NK-92 (cell line): ENCODE measurements around the gene ATXN10.

Source experiments
- DNase-seq: peaks from one replicate; lab custom pipeline; 2025; ENCODE audit not compliant: unreplicated experiment; lab: John Stamatoyannopoulos, UW

The ATXN10 gene

GRCh38 chr22:45887202-45888131, 215.8 kb downstream of the ATXN10 start:
- no peak for DNase-seq

- no peak for DNase-seq
Observed at GRCh38 chr22:45888221-45889092, 216.8 kb downstream of the ATXN10 start.

GRCh38 chr22:45889093-45889538, 217.5 kb downstream of the ATXN10 start:
- no peak for DNase-seq

GRCh38 chr22:45889539-45890350, 218.1 kb downstream of the ATXN10 start:
- no peak for DNase-seq

- DNase-seq = no peak
Observed at GRCh38 chr22:45890351-45890635, 218.7 kb downstream of the ATXN10 start.

GRCh38 chr22:45891021-45891421, 219.4 kb downstream of the ATXN10 start:
- no peak for DNase-seq

- DNase-seq = no peak
Observed at GRCh38 chr22:45891471-45891995, 219.9 kb downstream of the ATXN10 start.

- DNase-seq = no peak
Observed at GRCh38 chr22:45891996-45892621, 220.5 kb downstream of the ATXN10 start.

- no peak for DNase-seq
Observed at GRCh38 chr22:45892681-45893461, 221.2 kb downstream of the ATXN10 start.

- DNase-seq = no peak
Observed at GRCh38 chr22:45893516-45893915, 221.9 kb downstream of the ATXN10 start.
